SJSA1 (cell line): ENCODE data around the gene SGCE. TPM values are rescaled to one million over a fixed set of nuclear protein-coding genes. Genes with fewer than 3 reads are reported as not detected.

ENCODE experiments used
- DNase-seq, 2 experiments: peaks; one replicate each; pipeline ENCODE4 v3.0.0-alpha.2; 2015 to 2020; ENCODE audit warnings: low spot score in 2 of 2, low read depth in 1 of 2
- H3K27ac ChIP-seq: fragments of 250-450 bp; sonication (Bioruptor Pico); 2 replicates; pipeline ENCODE4 v1.5.1; 2020; ENCODE audit warnings: mild to moderate bottlenecking, moderate library complexity
- H3K27me3 ChIP-seq: fragments of 250-450 bp; sonication (Bioruptor Pico); replicated peaks from 2 replicates; pipeline ENCODE4 v1.5.1; 2020; ENCODE audit warnings: mild to moderate bottlenecking, moderate library complexity
- H3K36me3 ChIP-seq: fragments of 250-450 bp; sonication (Bioruptor Pico); 2 replicates; pipeline ENCODE4 v1.5.1; 2020; ENCODE audit warnings: mild to moderate bottlenecking
- H3K4me1 ChIP-seq: fragments of 250-450 bp; sonication (Bioruptor Pico); replicated peaks from 2 replicates; pipeline ENCODE4 v1.6.1; 2021; ENCODE audit warnings: mild to moderate bottlenecking
- H3K4me3 ChIP-seq: fragments of 250-450 bp; sonication (Bioruptor Pico); 2 replicates; pipeline ENCODE4 v1.5.1; 2020; ENCODE audit warnings: mild to moderate bottlenecking
- H3K9me3 ChIP-seq: fragments of 250-450 bp; sonication (Bioruptor Pico); replicated peaks from 2 replicates; pipeline ENCODE4 v1.5.1; 2020; ENCODE audit warnings: mild to moderate bottlenecking
- total RNA-seq: library from RNA; depleted of rRNA; stranded (reverse); fragments of >200 nt; shearing (Covaris generic); gene quantifications from 2 replicates; pipeline ENCODE4 v1.2.3, GENCODE V29; 2014

Gene SGCE
- total RNA-seq, 1 experiment from 2014 or later = 123 TPM

DNA sequence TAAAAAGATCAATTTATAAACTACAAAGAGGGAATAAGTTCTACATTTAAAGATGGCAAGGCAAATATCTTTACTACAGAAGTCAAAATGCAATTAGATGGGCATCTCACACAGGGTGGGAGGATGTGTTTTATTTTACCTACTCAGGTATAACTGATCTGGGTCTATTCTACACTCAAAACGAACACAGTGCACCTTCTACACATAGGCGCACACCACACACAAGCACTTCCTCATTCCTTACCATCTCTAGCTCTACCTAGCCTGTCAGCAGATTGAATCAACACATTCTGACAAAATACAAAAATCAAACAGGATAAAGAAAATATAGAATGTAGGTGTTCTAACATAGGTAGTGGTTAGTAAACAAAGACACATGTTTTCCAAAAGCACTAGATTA lies 64.8 kb downstream of the SGCE start:
- Histone ChIP-seq H3K27ac (no peak overlapping the region), H3K36me3 (peaks cover 17% of the 10 kb centered on the region)
- DNase-seq = no peak

DNA sequence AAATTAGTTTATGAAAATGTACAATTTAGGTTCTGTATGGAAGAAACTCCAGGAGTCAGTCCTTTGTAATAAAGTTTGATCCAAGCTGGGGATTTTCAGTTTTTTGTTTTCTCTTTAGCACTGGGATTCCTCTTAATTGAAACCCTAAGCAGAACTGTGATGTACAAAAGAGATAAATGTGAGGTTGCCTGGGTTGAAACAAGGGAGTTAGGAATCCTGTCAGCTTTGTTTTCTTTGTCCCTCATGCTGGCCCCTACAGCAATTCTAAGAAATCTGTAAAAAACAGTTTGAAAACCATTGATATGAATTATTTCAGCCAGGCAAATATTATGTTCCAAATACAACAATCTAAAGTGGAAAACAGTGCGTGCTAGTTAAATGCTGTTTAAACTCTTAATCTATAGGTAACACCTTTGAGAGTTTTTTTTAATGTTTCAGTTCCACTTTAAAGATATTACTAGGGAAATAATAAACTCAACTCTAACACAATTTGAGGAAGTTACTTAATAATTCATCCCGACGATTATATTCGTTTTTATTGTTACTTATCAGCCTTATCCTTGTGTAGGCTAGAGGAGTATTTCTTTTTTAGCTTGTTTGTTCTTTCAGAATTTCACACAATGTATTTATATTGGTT lies 65.3 kb downstream of the SGCE start:
- DNase-seq = no peak
- H3K9me3 ChIP-seq = no peaks in the 10 kb centered on the region
- H3K4me3 ChIP-seq = no peak overlapping the region
- H3K27me3 ChIP-seq = no peaks in the 10 kb centered on the region
- no peak overlapping the region for H3K27ac ChIP-seq
- H3K36me3 ChIP-seq = peaks cover 17% of the 10 kb centered on the region
- H3K4me1 ChIP-seq = no peaks in the 10 kb centered on the region

More for the DNA sequence above, 64.8 kb downstream of the SGCE start:
- Histone ChIP-seq H3K27me3 (no peaks in the 10 kb centered on the region), H3K4me3 (no peak overlapping the region), H3K9me3 (no peaks in the 10 kb centered on the region), H3K4me1 (no peaks in the 10 kb centered on the region)

DNA sequence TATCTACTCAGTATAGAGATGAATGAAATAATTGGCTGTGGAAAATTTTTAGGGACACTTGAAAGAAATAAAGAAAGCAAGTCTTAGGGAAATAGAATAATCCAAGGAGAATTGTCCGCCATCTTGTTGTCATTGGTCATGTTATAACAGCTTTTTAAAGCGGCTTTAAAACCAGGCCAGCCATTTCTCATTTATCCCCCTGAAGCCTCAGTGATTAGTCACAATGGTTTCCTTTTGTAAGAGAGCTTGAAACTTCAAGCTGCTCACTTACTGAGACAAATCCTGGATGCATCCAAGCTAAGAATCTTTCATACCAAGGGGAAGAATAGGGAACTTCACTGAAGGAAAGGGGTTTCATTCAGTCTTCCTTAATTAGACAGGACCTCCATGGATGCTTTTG lies 67.9 kb downstream of the SGCE start:
- no peak for DNase-seq
- Histone ChIP-seq H3K4me3 (no peak overlapping the region), H3K36me3 (peaks cover 11% of the 10 kb centered on the region), H3K9me3 (no peaks in the 10 kb centered on the region), H3K27me3 (no peaks in the 10 kb centered on the region), H3K27ac (no peak overlapping the region), H3K4me1 (no peaks in the 10 kb centered on the region)

DNA sequence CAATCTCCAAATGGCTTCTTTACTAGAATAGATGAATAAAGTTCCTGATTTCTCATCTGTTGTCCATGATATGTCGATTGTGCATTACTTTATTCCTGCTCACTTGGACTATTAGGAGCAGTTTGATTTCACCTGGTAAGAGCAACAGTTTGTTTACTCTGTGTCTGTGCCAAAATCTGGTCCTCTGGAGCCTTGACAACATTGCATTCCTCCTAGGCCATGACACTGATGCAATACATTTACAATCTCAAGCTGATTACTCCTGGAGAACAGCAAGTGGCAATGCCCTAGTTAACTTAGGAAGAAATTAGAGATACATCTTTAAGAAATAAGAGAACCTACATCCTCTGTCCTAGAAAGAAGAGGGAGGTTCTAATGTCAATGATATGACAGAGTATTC lies 71.8 kb downstream of the SGCE start:
- Histone ChIP-seq H3K27me3 (no peaks in the 10 kb centered on the region), H3K27ac (no peak overlapping the region), H3K9me3 (no peaks in the 10 kb centered on the region), H3K4me1 (peaks cover 9% of the 10 kb centered on the region), H3K36me3 (peaks cover 7% of the 10 kb centered on the region), H3K4me3 (no peak overlapping the region)
- DNase-seq = no peak

DNA sequence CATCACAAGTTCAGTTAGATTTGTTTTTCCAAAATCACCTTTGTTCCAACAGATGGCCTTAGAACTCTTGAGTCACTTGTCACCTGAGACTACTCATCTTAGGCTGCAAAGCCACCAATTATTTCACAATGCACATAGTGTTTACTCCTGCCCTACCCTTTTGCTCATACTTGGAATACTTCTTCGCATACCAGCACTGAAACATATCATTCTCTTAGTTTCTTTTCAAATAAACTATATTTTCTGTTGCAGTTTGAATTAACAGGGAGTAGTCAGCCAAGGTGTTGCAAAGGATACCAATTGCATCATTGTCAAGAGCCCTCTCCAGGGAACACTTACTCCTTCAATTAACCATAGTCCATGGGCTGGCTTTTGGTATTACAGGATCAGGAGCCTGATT lies 75.3 kb downstream of the SGCE start:
- Histone ChIP-seq H3K27ac (no peak overlapping the region), H3K36me3 (peaks cover 4% of the 10 kb centered on the region; the same call in 1 of the 2 replicates), H3K4me1 (peaks cover 9% of the 10 kb centered on the region), H3K9me3 (no peaks in the 10 kb centered on the region; the same call in 1 of the 2 replicates), H3K4me3 (no peak overlapping the region), H3K27me3 (no peaks in the 10 kb centered on the region)
- peak in 1 of 2 experiments; percentile 27 for DNase-seq

DNA sequence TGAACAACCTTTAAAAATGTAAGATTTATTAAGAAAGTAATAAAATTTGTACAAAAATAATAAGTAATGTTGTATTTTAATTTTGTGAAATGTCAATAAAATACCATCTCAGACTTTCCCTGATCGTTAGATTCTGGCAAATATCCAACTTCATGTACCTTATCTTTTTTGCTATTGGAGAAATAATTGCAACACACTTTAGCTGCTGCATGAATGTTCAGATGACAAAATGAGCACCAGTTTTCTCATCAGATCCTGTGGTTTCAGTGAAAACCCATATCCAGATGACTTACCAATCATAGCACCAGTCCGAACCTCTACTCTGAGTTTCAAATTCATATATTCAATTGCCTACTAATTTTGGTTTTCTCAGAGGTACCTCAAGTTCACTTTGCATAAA lies 76.5 kb downstream of the SGCE start:
- Histone ChIP-seq H3K36me3 (peaks cover 4% of the 10 kb centered on the region; the same call in 1 of the 2 replicates), H3K27ac (no peak overlapping the region), H3K9me3 (peaks cover 3% of the 10 kb centered on the region; the same call in 1 of the 2 replicates), H3K4me3 (no peak overlapping the region), H3K4me1 (peaks cover 9% of the 10 kb centered on the region), H3K27me3 (no peaks in the 10 kb centered on the region)
- DNase-seq = no peak

DNA sequence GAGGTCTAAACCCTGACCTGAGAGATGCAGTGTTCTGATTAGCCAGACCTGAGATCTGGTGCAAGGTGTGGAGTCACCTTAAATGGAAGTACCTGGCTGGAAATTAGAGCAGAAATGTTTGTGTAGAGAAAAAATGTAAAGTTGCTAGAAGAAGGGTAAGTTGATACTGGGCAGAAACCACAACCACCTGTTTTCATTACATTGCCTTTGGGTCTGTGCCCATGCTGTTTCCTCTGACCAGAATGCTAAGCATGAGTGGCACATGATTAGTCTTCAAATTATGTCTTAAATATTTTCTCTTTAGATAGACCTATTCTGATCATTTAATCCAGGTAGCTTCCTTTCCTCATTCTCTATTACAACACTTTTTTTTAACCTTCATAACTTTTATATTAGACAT lies 77.3 kb downstream of the SGCE start:
- Histone ChIP-seq H3K4me1 (peaks cover 9% of the 10 kb centered on the region), H3K9me3 (peaks cover 3% of the 10 kb centered on the region; the same call in 1 of the 2 replicates), H3K27ac (no peak overlapping the region), H3K4me3 (no peak overlapping the region), H3K27me3 (no peaks in the 10 kb centered on the region), H3K36me3 (no peaks in the 10 kb centered on the region)
- no peak for DNase-seq

- Histone ChIP-seq H3K4me3 (no peak overlapping the region), H3K4me1 (peaks cover 9% of the 10 kb centered on the region), H3K27me3 (no peaks in the 10 kb centered on the region), H3K36me3 (no peaks in the 10 kb centered on the region), H3K9me3 (peaks cover 3% of the 10 kb centered on the region; the same call in 1 of the 2 replicates), H3K27ac (no peak overlapping the region)
- no peak for DNase-seq
These were observed 78.6 kb downstream of the SGCE start for GRCh38 chr7:94577357-94577756.

- Histone ChIP-seq H3K27ac (no peak overlapping the region), H3K9me3 (peaks cover 3% of the 10 kb centered on the region; the same call in 1 of the 2 replicates), H3K36me3 (no peaks in the 10 kb centered on the region), H3K4me3 (no peak overlapping the region), H3K4me1 (peaks cover 9% of the 10 kb centered on the region), H3K27me3 (no peaks in the 10 kb centered on the region)
- no peak for DNase-seq
These were observed 79.6 kb downstream of the SGCE start for GRCh38 chr7:94576316-94576715.

DNA sequence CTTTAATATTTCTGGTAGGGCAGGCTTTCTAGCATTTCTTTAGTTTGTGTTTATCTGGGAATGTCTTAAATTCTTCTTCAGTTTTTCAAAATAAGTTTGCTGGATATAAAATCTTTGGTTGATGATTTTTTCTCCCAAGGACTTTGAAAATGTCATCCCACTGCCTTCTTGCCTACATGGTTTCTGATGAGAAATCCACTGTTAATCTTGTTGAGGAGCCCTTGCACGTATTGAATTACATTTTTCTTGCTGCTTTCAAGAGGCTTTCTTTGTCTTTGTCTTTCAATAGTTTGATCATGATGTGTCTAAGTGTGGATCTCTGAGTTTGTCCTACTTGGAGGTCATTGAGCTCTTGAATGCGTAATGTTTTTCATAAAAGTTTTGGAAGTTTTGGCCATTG lies 80.3 kb downstream of the SGCE start:
- Histone ChIP-seq H3K36me3 (no peaks in the 10 kb centered on the region), H3K4me1 (peaks cover 3% of the 10 kb centered on the region), H3K4me3 (no peak overlapping the region), H3K9me3 (peaks cover 3% of the 10 kb centered on the region; the same call in 1 of the 2 replicates), H3K27ac (no peak overlapping the region), H3K27me3 (no peaks in the 10 kb centered on the region)
- DNase-seq = no peak

DNA sequence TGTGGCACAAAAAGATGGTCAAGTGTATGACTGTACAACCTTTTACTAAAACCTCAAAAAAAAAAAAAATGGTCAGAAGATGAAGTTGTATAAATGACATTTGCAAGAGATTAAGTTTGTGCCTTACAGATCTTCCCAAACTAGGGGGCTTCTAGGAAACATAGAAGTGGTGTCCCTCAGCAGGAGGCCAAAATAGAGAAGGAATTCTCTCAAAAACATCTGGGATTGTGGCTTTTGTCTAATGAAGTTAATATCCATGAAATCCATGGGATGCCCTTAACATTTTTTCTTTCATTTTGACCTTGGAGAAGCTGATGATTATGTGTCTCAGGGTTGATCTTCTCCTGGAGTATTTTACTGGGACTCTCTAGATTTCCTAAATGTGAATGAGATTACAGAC lies 84.1 kb downstream of the SGCE start:
- no peak for DNase-seq
- Histone ChIP-seq H3K4me3 (no peak overlapping the region), H3K27me3 (no peaks in the 10 kb centered on the region), H3K4me1 (no peaks in the 10 kb centered on the region), H3K36me3 (no peaks in the 10 kb centered on the region), H3K9me3 (peaks cover 3% of the 10 kb centered on the region; the same call in 1 of the 2 replicates), H3K27ac (no peak overlapping the region)

GRCh38 chr7:94567396-94567795 lies 88.5 kb downstream of the SGCE start:
- H3K27ac ChIP-seq = no peak overlapping the region
- H3K27me3 ChIP-seq = no peaks in the 10 kb centered on the region
- no peaks in the 10 kb centered on the region for H3K36me3 ChIP-seq
- H3K4me3 ChIP-seq = no peak overlapping the region
- H3K4me1 ChIP-seq = peaks cover 6% of the 10 kb centered on the region
- no peaks in the 10 kb centered on the region for H3K9me3 ChIP-seq
- DNase-seq = no peak

DNA sequence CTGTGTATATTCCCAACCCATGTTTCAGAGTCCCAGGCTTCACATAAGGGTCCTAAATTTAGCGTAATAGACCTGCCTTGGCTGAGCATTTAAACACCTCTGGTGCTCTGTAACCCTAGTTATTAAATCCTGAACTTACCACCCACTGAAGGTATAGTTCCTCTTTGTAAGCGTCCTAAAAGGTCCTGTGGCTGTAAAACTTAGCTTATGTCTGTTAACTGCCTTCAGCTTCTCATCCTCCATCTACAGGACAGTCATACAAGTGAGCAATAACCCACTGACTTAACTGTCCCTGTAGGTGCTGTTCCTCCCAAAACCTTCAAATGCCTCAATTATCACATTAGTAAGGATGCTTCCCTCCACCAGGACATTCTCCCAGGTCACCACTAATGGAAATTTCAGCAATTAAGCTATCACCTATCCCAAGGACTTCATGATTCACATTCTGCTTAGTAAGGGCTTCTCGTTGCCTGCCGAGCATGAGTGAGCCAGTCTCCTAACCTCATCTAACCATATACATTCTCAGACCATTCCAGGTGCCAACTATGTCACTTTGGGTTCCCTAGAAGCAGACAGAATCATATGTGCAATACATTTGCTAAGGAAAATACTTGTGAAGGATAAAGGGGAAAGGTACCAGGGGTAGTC lies 90.6 kb downstream of the SGCE start:
- Histone ChIP-seq H3K4me1 (peaks cover 19% of the 10 kb centered on the region), H3K9me3 (no peaks in the 10 kb centered on the region), H3K36me3 (no peaks in the 10 kb centered on the region), H3K4me3 (no peak overlapping the region), H3K27me3 (no peaks in the 10 kb centered on the region), H3K27ac (no peak overlapping the region)
- no peak for DNase-seq

- peak in 1 of 2 experiments; percentile 13 for DNase-seq
- no peaks in the 10 kb centered on the region for H3K36me3 ChIP-seq
- no peaks in the 10 kb centered on the region for H3K27me3 ChIP-seq
- H3K4me1 ChIP-seq = peaks cover 19% of the 10 kb centered on the region
- H3K27ac ChIP-seq = peak overlapping the region; percentile 28
- no peaks in the 10 kb centered on the region for H3K9me3 ChIP-seq
- no peak overlapping the region for H3K4me3 ChIP-seq
These were observed 93.4 kb downstream of the SGCE start for GRCh38 chr7:94562525-94562924.
